Panc1 (cell line): ENCODE results near the gene GALNTL6. TPM values are rescaled to one million over a fixed set of nuclear protein-coding genes. Genes with fewer than 3 reads are reported as not detected.

Experiments used
- ATAC-seq: fragments of 200-7000 bp; cut with Tn5 transposase; 2 replicates; pipeline ENCODE4 v1.9.1; 2020; ENCODE audit warnings: mild to moderate bottlenecking, moderate library complexity
- BruUV-seq: library from RNA; stranded (reverse); fragments of 400-500 nt; replicated peaks from 2 replicates; lab custom pipeline; 2021; lab: Mats Ljungman, UMichigan
- CTCF ChIA-PET: fragments of 300-600 bp; sonication (Branson Sonifier 250); formaldehyde crosslinking; loops from one replicate; lab custom pipeline; 2022; ENCODE audit warnings: antibody characterized with exemption; lab: Charles Lee
- POLR2A ChIA-PET: fragments of 300-600 bp; sonication (Branson Sonifier 250); formaldehyde crosslinking; loops from one replicate; lab custom pipeline; 2022; ENCODE audit warnings: antibody characterized with exemption; lab: Charles Lee
- DNase-seq: peaks from one replicate; pipeline ENCODE4 v3.0.0-alpha.2; 2010; ENCODE audit warnings: low read depth, low spot score
- H3K27ac ChIP-seq: 2 replicates; pipeline ENCODE4 v1.5.1; 2011; ENCODE audit warnings: mild to moderate bottlenecking, low read length, inconsistent platforms
- H3K27me3 ChIP-seq: fragments of 200-500 bp; sonication (Bioruptor generic); 2 replicates; pipeline ENCODE4 v1.6.0; 2014; ENCODE audit warnings: low read length, inconsistent platforms; ENCODE audit not compliant: control insufficient read depth, insufficient read depth
- H3K36me3 ChIP-seq: fragments of 200-500 bp; sonication (Bioruptor generic); 2 replicates; pipeline ENCODE4 v1.5.1; 2014; ENCODE audit warnings: inconsistent platforms, mild to moderate bottlenecking, low read length, moderate library complexity; ENCODE audit not compliant: control insufficient read depth, insufficient read depth
- H3K4me1 ChIP-seq: 2 replicates; pipeline ENCODE4 v1.5.1; 2011; ENCODE audit warnings: inconsistent platforms, mild to moderate bottlenecking, low read length, moderate library complexity; ENCODE audit not compliant: control insufficient read depth, insufficient read depth
- H3K4me3 ChIP-seq, 2 experiments: 2 replicates each; pipeline ENCODE4 v1.5.1; 2011 to 2012; ENCODE audit warnings: low read depth in 2 of 2, low read length in 2 of 2, mild to moderate bottlenecking in 2 of 2, inconsistent platforms in 1 of 2, moderate library complexity in 1 of 2
- H3K9me3 ChIP-seq: fragments of 200-500 bp; sonication (Bioruptor generic); 2 replicates; pipeline ENCODE4 v1.5.1; 2014; ENCODE audit warnings: low read depth, mild to moderate bottlenecking, inconsistent platforms, low read length, moderate library complexity; ENCODE audit not compliant: control insufficient read depth, insufficient read depth
- CTCF ChIP-seq: fragments of 450-650 bp; IDR thresholded peaks from 2 replicates; pipeline ENCODE4 v1.5.1; 2017; ENCODE audit warnings: mild to moderate bottlenecking
- POLR2AphosphoS5 ChIP-seq: IDR thresholded peaks from 2 replicates; pipeline ENCODE4 v1.6.1; 2012; ENCODE audit warnings: mild to moderate bottlenecking, low read depth, low read length, moderate library complexity
- REST ChIP-seq, 2 experiments: IDR thresholded peaks; 2 replicates each; pipeline ENCODE4 v1.6.1; 2011 to 2012; ENCODE audit warnings: low read depth in 2 of 2, control low read depth in 1 of 2, low read length in 1 of 2, mild to moderate bottlenecking in 1 of 2, moderate library complexity in 1 of 2; ENCODE audit not compliant: insufficient read depth in 1 of 2
- SIN3A ChIP-seq: IDR thresholded peaks from 2 replicates; pipeline ENCODE4 v1.6.1; 2012; ENCODE audit warnings: low read depth, mild to moderate bottlenecking, low read length, moderate library complexity, borderline replicate concordance; ENCODE audit not compliant: insufficient read depth
- TCF7L2 ChIP-seq: IDR thresholded peaks from 2 replicates; pipeline ENCODE4 v1.6.1; 2011; ENCODE audit warnings: mild to moderate bottlenecking, low read depth, low read length, inconsistent platforms
- in situ Hi-C: cut with HindIII; loops from 2 replicates; pipeline ENCODE4 v1.10.0; 2016; ENCODE audit warnings: low sequenced_read_pairs, low pct_unique_long_range_greater_than_20kb
- intact Hi-C: fragments of 100-400 bp; cut with micrococcal nuclease; formaldehyde crosslinking; loops from one replicate; pipeline ENCODE4 v1.10.0; 2022; ENCODE audit not compliant: unreplicated experiment
- total RNA-seq: library from RNA; stranded (reverse); gene quantifications from one replicate; pipeline ENCODE4 v1.2.1, GENCODE V29; 2021; ENCODE audit not compliant: unreplicated experiment

Gene GALNTL6
- total RNA-seq, 1 experiment from 2014 or later: not detected

DNA sequence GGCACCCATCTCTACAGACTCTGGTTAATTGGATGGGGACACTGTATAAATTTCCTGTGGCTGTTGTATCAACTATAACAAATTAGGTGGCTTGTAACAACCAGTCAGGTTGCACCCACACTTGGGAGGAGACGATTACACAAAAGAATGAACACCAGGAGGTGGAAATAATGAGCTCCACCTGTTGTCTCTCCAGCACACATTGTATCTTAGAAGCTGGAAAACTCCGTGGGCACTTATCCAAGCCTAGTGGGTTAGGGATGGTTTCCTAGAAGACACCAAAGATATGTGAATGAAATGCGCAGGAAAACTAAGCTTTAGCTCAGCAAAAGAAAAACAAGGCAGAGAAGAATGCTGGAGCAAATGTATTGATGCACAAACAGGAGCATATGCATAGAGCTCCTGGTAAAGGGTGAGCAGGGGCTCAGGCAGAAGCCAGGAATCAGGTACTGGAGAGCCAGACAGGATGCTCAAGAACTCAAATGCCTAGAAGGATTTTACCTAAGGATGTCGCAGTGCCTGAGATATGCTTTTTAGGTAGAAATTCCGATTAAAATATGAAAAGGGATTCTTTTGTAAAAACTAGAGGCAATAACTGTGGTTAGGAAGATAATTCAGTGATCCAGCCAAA, 111.7 kb downstream of the GALNTL6 start:
- ChIA-PET POLR2A (no interaction called here), CTCF (no interaction called here)
- BruUV-seq: no TSS peak
- DNase-seq: no peak
- intact Hi-C loops (no loop called here), in situ Hi-C loops (no loop called here)
- Histone ChIP-seq H3K27ac (no peak overlapping the region), H3K4me3 (no peak overlapping the region), H3K27me3 (no peaks in the 10 kb centered on the region), H3K36me3 (no peaks in the 10 kb centered on the region), H3K4me1 (no peaks in the 10 kb centered on the region), H3K9me3 (no peaks in the 10 kb centered on the region)
- ATAC-seq: no peak
- TF ChIP-seq REST (IDR thresholded peaks at IDR 0.05; ENCODE audit: insufficient read depth in 1 of 2, low read depth in 2 of 2, low read length in 1 of 2): no peak
- TF ChIP-seq POLR2AphosphoS5: no peak
- TF ChIP-seq TCF7L2: no peak
- no peak for TF ChIP-seq CTCF
- no peak for TF ChIP-seq SIN3A

- no TSS peak for BruUV-seq
- in situ Hi-C loops: no loop called here
- no peak for ATAC-seq
These were observed 115.1 kb downstream of the GALNTL6 start for GRCh38 chr4:171928336-171928735.

More at GRCh38 chr4:171928336-171928735, 115.1 kb downstream of the GALNTL6 start:
- no peak for DNase-seq
- ChIA-PET POLR2A (no interaction called here), CTCF (no interaction called here)
- intact Hi-C loops: no loop called here
- Histone ChIP-seq H3K27ac (no peak overlapping the region), H3K4me3 (no peak overlapping the region), H3K27me3 (no peaks in the 10 kb centered on the region), H3K36me3 (no peaks in the 10 kb centered on the region), H3K9me3 (no peaks in the 10 kb centered on the region), H3K4me1 (no peaks in the 10 kb centered on the region)
- TF ChIP-seq REST (IDR thresholded peaks at IDR 0.05; ENCODE audit: insufficient read depth in 1 of 2, low read depth in 2 of 2, low read length in 1 of 2) (no peak), POLR2AphosphoS5 (no peak), CTCF (no peak), TCF7L2 (no peak), SIN3A (no peak)
